HFF-Myc (cell line): ENCODE data around the gene ACVR2B.

Source experiments
- DNase-seq: peaks from one replicate; pipeline ENCODE4 v3.0.0-alpha.2; 2011; ENCODE audit warnings: low read depth; ENCODE audit errors: extremely low read depth
- H3K4me3 ChIP-seq: replicated peaks from 2 replicates; pipeline ENCODE4 v1.5.1; 2011; ENCODE audit warnings: low read depth, mild to moderate bottlenecking, control low read depth, low read length
- TF ChIP-seq, protein P1 (sequence below): IDR thresholded peaks from 2 replicates; pipeline ENCODE4 v1.5.1; 2012; ENCODE audit warnings: mild to moderate bottlenecking, low read depth, low read length, control low read depth; ENCODE audit errors: missing control alignments

Gene ACVR2B

DNA sequence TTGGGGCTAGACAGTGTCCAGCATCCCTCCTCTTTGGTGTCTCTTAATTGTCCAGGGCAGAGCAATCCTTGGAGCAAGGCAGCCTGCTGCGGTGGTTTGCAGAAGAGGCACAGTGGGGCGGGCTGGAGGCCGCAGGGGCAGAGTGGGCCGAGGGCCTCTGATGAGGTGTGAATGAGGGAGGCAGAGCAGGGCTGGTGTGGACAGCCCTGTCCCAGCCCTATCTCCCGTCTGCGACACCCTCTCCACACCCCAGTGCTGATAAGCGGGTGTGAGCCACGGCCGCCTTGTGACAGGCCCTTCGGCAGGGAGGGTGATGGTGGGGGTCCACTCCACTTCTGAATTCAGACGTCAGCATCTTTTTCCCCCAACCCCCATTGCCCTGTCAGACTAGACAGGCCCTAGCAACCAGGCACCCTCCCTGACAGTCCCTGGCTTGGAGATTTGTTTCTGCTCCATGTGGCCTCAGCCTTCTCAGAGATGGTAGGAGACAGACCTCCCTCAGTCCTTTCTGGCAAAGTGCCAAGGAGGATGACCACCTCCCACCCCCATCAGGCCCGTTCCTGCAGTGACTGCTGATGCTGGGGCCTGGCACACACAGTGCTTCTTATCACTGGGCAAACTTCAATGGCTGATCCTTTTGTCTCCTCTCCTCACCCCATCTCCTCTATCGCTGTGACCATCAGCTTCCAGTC, 79.7 kb downstream of the ACVR2B start:
- TF ChIP-seq, protein P1, sequence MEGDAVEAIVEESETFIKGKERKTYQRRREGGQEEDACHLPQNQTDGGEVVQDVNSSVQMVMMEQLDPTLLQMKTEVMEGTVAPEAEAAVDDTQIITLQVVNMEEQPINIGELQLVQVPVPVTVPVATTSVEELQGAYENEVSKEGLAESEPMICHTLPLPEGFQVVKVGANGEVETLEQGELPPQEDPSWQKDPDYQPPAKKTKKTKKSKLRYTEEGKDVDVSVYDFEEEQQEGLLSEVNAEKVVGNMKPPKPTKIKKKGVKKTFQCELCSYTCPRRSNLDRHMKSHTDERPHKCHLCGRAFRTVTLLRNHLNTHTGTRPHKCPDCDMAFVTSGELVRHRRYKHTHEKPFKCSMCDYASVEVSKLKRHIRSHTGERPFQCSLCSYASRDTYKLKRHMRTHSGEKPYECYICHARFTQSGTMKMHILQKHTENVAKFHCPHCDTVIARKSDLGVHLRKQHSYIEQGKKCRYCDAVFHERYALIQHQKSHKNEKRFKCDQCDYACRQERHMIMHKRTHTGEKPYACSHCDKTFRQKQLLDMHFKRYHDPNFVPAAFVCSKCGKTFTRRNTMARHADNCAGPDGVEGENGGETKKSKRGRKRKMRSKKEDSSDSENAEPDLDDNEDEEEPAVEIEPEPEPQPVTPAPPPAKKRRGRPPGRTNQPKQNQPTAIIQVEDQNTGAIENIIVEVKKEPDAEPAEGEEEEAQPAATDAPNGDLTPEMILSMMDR, result no peak
- DNase-seq, result no peak
- H3K4me3 ChIP-seq, result no peak overlapping the region

DNA sequence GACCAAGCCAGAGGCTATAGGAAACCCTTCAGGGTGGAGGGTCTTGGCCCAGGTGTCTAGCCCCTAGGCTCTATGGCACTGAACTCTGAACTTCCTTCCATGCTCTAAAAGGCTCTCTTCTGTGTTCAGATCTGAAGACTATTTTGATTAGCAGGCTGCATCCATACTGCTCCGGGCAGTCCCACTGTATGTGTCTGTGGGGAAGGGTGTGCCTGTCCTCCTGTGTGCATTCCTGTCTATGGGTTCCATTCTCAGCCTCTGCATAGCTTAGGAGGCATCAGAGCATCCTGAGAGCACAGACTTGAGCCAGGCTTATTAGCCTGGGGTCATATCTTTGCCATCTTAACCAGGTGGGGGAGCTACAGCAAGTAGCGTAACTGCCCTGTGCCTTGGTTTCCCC, 80.5 kb downstream of the ACVR2B start:
- DNase-seq, result no peak
- TF ChIP-seq, protein P1, result no peak
- no peak overlapping the region for H3K4me3 ChIP-seq

DNA sequence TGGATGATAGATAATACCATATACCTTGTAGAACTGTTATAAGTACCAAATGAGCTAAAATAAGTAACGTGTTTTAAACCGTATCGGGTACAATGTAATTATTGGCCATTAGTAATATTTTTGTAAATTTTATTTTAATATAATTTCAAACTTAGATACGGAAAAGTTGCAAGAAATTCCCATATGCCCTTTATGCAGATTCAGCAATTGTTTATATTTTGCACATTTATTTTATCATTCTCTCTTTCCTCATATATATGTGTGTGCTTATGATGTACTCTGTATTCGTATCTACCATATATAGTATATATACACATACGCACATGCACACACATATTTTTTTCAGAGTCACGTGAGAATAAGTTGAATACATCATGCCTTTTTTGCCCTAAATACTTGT, 80.9 kb downstream of the ACVR2B start:
- TF ChIP-seq, protein P1, result no peak
- no peak overlapping the region for H3K4me3 ChIP-seq

DNA sequence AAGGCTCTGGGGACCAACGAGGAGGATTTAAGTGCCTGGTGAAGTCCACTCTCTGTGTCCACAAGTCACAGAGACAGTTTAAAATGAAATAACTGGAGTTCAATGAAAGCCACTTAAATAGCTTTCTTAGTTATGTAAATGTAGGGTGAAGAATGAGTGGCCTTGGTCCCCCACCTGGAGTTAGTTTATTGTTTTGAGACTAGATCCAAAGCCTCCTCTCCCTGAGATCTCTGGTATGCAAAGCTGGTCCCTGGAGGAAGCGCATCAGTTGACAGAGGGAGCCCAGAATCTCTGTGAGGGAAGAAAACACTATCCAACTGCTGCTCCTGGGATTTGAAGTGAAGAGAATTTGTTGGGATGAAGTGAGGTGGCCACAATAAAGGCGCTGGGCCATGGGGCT, 83.0 kb downstream of the ACVR2B start:
- TF ChIP-seq, protein P1, result no peak
- no peak overlapping the region for H3K4me3 ChIP-seq
- no peak for DNase-seq

More for the DNA sequence above, 80.9 kb downstream of the ACVR2B start:
- DNase-seq, result no peak

DNA sequence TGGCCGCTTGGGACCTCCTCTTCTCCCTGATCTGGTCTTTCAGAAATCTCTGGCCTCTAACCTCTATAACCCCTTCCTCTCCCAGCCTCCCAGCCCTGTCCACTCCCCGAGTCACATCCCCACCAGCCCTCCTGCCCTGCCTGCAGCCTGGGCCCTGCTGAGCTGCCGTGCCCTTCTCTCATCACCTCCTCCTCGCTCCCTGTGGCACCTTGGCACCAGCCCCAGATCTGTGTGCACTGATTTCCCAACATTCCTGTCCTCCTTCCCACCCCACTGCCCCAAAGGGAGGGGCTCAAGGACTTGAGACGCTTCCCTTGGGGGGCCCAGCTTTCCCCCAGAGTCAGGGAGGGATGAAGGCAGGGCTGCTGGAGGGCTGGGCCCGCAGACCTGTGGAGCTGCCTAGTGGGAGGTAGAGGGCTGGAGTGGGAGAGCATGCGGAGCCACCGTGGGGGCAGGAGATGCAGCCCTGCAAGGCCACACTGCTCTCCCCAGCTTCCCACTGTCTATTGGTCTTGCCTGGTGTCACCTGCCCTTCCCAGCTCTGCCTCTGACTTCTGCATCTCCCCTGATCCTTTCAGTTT, 85.2 kb downstream of the ACVR2B start:
- H3K4me3 ChIP-seq, result no peak overlapping the region
- TF ChIP-seq, protein P1, result no peak
- DNase-seq, result no peak

DNA sequence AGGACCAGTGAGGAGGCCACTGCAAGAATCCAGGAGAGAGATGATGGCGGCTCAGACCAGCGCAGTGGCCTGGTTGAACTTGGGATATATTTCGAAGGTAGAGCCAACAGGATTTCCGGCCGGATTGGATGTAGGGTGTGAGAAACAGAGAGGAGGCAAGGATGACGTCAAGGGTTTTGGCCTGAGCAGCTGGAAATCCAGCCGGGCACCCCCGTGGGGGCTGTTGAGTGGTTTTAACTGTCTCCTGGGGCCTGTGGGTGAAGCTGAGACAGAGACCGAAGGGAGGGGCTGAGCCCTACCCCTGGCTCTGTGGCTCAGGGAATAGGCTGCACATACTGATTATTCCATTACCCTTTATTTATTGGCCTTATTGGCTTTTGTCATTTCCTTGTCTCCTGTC, 88.1 kb downstream of the ACVR2B start:
- TF ChIP-seq, protein P1, result no peak
- DNase-seq, result no peak
- H3K4me3 ChIP-seq, result no peak overlapping the region
